ENCODE measurements around the gene ZNF689.
"Not testable (repeated sequence)": the region's sequence is repeated elsewhere in the genome, so short reads cannot be mapped to it uniquely, and the experiment has no call there.

The ZNF689 gene

DNA sequence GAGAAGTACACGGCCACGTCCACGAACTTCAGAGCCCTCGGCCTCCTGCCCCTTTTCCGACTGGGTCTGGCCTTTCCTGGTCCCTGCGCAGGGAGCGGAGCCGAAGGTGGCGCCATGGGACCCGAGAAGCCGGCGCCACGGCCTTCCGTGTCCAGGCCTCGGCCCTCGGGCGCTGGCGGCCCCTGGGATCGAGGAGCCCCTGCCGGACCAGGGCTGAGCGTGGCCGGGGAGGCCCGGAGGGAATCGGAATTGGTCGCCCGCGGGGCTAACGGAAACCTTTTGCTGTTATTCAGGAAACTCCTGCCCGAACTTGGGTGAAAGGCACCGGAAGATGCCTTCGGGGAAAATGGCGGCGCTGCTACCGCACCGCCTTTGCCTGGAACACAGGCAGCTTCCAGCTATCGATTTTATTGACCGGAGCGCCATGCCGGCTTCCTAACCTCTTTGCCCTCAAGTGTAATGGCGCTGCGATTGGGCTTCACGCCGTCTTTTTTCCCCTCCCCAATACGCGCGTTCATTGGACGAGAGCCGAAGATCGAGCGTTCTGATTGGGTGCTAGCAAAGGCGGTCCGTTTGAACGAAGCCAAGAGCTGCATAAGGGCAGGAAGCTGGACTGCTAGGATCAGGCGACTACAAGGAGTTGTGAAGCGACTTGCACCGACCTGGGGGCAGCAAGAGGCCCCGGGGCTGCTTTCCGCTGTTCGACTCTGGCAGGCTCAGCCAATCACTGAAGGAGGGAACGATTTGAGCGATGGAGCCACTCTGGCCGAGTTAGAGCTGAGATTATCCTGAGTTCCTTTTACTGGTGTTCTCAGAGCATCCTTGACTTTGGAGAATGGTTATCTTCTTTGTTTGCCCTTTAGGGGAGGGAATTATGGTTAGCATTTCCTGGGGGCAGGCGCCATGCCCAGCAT, at the start of gene ZNF689:
Gene ZNF689 (minus strand): TSS at position 464 of the 914 bp plus-strand sequence. CDS start 348 bp downstream, at position 116.
- peak; percentile 95 for DNase-seq (ENCODE audit: low read depth in 2 of 2)

DNA sequence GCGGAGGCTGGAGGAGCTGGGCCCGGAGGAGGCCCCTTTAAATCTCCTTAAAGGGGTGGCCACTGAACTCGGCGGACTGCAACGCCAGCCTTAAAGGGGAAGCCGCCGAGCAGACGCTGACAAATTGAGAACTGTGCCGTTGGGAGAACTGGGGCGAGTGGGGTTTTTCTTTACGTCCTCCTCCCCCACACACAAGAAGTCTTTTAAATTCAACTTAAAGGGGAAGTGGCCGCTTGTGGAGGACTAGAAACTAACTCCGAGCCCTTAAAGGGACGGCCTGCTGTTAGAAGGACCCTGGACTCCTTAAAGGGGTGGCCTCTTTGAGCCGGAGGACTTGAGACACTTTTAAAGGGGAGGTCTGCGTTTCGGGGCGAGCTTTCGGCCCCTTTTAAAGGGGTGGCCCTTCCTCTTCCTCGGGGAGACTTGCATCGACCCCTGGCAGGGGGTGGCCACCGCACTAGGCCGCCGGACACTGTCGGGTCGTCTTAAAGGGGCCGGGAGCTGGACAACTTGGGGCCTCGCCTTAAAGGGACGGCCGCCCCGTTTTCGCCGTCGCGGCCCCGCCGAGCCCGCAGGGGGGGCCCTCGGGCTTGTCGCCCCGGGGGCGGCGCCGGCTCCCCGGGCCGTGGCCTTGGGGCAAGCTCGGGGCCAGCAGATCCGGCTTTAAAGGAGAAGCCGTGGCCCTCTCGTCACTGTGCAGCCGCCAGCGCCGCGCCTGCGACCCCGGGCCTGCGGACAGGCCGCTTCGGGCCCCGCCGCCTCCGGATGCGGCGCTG, 48.7 kb upstream of the ZNF689 start:
- DNase-seq (ENCODE audit: low read depth in 2 of 2), result peak; percentile 96 to 97

DNA sequence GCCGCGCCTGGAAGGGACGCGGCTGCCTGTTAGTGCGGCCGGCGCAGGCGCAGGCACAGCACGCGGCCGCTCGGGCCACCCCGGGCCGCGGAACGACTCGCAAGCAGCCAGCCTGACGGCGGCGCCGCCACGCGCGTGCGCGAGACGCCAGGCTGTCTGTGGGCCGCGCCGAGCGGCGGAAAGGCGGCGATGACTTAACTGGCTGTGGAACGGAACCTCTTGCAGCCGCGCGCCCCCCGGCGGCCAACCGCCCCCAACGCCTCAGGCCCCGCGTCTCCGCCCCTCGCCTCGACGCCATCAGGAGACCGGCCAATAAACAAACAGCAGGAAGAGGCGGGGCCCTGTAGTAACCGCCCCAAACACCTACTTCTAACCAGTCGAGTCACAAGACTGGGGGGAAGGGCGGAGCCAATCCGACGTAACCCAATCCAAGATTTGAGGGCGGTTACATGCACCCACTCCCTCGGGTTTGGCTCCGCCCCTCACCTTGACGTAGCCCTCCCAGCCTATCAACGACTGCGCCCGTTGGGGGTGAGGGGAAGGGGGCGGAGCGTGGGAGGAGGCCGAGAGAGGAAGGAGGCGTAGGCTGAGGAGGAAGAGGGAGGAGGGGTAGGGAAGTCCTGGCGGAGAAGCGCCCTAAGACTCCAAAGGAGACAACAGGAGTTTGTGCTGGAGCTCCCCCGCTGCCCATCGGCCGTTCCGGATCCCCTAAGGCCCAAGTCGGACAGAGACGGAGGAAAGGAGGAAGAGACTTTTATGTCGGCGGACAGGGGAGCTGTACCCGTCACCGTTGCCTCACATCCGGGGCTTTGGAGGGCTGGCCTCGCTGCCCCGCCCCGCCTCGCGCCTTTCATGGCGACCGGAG, 47.9 kb upstream of the ZNF689 start, which contains the start of gene FBRS:
Gene FBRS (plus strand): TSS at position 566 of the 865 bp plus-strand sequence. CDS start 1,088 bp downstream, outside the sequence.
- peak; percentile 100 for DNase-seq (ENCODE audit: low read depth in 2 of 2)

DNA sequence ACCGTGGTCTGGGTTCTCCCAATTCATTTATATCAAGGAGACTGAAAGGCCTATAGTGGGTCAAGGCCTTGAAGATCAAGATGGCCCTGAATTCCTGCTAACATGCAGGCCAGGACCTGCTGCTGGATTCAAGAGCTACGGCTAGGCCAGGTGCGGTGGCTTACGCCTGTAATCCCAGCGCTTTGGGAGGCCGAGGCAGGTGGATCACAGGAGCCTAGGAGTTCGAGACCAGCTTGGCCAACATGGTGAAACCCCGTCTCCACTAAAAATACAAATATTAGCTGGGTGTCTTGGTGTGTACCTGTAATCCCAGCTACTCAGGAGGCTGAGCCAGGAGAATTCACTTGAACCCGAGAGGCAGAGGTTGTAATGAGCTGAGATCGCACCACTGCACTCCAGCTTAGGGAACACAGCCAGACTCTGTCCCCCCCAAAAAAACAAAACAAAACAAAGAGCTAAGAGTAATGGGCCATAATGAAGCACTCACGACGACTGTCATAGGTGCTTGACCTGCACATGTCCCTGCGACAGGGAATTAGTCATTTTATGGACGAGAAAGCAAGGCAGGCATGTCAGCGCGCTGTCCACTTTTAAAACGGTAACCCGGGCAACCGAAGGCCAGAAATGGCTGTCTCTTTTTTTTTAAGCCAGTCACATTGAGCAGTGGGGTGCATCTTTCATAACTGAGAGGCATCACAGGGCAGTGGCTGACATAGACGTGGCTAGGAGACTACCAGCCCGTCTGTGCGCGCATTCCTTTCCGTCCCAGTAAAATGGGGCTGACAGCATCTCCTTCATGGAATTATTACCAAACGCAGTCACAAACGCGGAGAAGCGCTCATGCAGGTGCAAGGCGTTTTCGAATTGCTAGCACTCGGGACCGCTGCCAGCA, 47.0 kb upstream of the ZNF689 start:
- DNase-seq (ENCODE audit: low read depth in 2 of 2), result no peak

DNA sequence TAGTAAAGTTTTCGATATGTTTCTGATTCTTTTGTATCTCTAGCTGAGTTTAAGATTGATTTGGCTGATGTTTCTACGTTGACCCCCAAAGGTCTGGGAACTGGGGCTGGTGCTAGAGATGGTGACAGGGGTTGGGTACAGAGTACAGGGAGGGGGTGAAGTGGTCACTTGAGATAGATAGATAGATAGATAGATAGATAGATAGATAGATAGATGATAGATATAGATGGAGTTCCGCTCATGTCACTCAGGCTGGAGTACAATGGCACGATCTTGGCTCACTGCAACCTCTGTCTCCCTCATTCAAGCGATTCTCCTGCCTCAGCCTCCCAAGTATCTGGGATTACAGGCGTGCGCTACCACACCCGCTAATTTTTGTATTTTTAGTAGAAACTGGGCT, 46.2 kb upstream of the ZNF689 start:
- DNase-seq (ENCODE audit: low read depth in 2 of 2), result no peak

DNA sequence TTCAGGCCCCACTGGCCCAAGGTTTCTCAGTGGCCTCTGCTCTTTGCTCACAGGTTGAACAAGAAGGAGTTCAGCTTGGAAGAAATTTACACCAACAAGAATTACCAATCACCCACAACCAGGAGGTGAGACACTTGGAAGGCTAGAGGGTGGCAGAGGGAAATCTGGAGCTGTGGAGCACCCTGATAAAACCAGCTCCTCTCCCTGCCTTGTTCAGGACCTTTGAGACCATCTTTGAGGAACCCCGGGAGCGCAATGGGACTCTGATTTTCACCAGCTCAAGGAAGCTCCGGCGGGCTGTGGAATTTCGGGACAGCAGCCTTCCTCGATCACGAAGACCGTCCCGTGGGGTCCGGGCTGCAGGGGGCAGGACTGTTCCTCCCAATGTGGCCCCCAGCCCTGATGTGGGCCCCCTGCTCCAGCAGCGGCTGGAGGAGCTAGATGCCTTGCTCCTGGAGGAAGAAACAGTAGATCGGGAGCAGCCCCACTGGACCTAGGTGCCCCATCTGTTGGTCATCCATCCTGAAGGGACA, 45.7 kb upstream of the ZNF689 start:
- no peak for DNase-seq (ENCODE audit: low read depth in 2 of 2)

DNA sequence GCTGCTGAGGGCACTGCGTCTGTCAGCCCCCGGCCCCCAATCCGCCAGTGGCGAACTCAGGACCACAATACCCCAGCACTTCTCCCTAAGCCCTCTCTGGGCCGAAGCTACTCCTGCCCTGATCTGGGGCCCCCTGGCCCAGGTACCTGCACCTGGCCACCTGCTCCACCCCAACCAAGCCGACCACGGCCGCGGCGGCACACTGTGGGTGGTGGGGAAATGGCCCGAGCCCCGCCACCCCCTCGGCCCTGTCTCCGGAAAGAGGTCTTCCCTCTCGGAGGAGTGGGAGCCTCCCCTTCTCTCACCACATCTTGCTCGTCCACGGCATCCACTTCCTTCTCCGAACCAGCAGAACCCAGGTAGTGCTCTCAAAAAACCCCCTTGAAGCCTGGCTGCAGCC, 44.7 kb upstream of the ZNF689 start:
- DNase-seq (ENCODE audit: low read depth in 2 of 2), result no peak

DNA sequence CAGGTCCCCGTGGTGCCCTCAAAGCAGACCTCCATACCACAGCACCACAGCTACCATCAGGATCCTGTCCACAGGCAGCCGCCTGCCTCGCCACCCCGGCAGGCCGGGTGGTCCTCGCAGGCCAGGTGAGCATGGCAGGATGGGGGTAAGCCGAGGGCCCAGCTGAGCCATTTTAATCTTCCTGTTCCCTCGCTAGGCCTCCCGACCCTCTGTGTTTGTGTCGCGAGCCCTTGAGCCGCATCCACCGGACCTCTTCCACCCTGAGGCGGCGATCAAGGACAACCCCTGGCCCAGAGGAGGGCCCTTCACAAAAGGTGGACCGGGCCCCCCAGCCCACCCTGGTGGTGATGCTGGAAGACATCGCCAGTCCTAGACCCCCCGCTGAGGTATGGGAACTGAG, 42.5 kb upstream of the ZNF689 start:
- DNase-seq (ENCODE audit: low read depth in 2 of 2), result no peak

DNA sequence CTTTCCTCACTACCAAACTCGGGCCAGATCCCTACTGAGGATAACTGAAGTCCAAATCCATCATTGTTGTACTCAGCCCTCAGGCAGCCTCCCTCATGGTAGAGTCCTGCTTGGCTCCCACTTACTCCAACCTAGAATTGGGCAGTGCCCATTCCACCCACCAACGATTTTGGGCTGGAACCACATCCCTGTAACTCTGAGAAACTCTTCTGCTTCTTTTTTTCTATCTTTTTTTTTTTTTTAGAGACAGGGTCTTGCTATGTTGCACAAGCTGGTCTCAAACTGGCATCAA, 41.8 kb upstream of the ZNF689 start:
- DNase-seq (ENCODE audit: low read depth in 2 of 2), result no peak

DNA sequence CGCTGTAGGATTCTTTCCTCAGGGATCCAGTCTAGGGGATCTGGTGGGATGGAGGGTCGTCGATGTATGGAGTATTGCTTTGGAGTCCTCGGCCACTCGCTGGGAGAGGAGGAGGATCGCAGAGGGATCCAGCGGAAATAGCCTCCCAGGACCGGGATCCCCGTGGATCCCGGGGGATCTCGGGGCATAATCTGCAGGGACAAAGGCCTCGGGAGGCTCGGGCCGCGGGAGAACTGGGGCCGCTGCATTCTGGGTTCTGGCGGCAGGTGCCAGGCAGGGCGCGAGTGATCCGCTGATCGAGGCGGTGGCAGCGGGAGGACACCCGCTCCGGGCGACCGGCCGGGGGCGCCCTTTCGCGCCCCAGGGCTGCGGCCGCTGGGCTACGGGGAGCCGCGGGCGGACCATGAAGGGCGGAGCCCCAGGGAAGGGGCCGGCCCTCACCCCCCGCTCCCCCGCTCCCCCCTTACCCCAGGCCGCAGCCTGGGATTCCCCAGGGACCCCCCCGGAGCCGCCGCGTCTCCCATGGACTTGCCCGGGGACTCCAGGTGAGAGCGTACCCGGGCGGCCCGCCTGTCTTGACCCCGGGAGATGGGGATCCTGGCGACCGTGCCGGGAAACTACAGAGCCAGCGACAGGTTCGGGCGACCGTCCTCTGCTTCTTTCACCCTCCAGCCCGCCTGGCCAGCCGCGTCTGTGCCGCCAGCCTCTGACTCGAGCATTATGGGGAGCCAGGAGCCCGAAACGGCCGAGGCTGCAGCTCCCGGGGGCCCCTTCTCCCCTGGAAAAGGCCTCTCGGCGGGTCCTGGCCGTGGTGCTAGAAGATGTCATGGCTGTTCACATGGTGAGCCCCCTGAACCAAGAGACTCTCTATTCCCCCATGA, 41.2 kb upstream of the ZNF689 start:
- no peak for DNase-seq (ENCODE audit: low read depth in 2 of 2)

DNA sequence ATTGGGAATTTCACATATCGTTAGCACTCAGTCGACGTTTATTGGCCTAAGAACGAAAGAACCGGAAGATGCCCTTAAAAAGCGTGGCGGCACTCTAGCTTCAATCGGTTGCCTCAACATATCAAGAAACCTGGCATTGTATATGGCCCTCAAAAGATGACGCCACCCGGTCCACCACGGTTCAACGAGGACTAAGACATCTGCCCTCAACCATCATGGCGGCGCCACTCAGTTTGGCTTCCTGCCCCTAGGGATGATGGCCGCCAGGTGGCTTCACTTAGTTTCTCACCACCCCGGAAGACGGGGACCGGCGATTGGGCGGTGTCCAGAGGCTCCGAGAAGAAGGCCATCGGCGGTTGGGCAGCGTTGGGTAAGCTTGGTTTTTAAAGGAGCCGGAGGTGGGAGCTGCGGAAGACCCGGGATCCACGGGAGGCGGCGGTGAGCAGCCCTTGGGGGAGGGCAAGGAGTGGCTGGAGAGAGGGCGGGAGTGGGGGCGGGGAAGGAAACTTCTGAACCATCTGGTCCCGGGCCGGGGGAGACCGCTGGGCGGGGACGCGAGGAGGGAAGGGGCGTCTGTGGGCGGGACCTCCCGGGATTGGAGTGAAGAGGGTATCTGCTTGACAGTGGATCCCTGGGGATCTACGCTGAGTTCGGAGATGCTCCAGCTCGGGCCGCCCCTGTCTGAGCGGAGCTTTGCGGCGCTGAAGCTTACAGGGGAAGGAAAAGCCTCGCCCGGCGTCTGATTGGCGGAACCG, 40.4 kb upstream of the ZNF689 start, which contains the start of gene PRR14:
Gene PRR14 (plus strand): TSS at position 592 of the 755 bp plus-strand sequence. CDS start 686 bp downstream, outside the sequence.
- DNase-seq (ENCODE audit: low read depth in 2 of 2), result peak; percentile 99 to 100

DNA sequence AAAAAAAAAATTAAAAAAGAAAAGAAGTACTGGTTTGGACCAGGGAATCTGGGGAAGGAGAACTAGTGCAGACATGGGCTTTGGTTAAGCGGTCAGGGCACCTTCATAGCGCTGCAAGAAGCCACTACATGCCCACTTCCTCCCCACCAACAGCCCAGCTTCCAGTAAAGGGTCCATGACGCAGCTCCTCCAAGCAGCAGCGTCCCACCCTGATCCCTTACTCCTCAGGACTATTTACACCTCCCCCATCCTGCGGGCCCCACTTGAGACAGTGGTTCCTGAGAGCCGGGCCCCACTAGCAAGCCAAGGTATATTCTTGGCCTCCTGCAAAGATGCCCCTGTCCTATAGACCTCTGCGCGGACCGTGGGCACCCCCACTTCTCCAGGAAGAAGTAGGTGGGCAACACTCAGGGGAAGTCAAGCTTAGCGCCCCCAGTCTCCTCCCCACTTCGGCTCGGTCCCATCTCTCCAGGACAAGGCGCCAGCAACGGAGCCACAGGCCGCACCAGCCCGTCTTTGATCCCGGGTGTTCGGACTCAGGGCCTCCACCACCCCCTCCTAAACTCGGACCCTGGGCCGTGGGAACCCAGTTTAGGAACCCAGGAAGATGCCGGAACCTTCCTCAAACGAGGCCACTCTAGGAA, 39.7 kb upstream of the ZNF689 start:
- no peak for DNase-seq (ENCODE audit: low read depth in 2 of 2)

DNA sequence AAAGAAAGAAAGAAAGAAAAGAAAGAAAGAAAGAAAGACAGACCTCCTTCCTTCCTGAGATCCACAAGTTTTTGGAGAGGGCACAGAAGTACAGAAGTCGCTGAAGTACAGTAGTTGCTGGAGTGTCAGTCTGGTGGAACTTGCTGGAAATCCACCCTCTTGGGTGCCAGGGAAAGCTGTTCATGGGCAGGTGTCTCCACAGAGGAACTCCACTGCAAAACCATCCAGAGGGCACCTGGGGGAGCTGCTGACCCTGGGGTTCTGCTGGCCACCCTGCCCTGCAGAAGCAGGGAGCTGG, 37.0 kb upstream of the ZNF689 start:
- DNase-seq (ENCODE audit: low read depth in 2 of 2), result no peak

DNA sequence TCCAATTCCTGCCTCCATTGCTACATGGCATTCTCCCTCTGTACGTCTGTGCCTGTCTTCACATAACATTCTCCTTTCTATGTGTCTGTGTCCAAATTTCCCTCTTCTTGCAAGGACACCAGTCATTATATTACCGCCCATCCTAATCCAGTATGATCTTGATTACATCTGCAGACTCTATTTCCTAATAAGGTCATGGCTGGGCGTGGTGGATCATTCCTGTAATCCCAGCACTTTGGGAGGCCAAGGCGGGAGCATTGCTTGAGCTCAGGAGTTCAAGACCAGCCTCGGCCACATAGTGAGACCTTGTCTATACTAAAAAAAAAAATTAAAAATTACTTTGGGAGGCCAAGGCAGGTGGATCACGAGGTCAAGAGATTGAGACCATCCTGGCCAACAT, 35.5 kb upstream of the ZNF689 start:
- DNase-seq (ENCODE audit: low read depth in 2 of 2), result no peak

DNA sequence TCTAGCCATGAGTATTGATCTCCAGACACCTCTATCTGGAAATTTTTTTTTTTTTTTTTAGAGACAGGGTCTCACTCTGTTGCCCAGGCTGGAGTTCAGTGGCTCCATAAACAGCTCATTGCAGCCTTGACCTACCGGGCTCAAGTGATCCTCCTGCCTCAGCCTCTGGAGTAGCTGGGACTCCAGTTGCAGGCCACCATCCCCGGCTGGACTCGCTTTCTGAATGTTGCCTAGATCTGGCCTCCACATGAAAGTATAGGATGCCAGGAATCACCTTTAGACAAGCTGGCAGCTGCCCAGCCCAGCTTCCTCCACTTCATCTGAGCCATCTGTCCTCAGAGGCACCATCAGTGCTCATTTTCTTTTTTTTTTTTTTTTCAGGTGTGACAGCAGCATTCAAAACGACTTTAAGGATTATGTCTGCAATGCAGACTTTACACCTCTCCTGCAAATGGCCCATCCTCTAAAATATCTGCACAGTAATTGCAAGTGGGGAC, 34.2 kb upstream of the ZNF689 start:
- no peak for DNase-seq (ENCODE audit: low read depth in 2 of 2)

DNA sequence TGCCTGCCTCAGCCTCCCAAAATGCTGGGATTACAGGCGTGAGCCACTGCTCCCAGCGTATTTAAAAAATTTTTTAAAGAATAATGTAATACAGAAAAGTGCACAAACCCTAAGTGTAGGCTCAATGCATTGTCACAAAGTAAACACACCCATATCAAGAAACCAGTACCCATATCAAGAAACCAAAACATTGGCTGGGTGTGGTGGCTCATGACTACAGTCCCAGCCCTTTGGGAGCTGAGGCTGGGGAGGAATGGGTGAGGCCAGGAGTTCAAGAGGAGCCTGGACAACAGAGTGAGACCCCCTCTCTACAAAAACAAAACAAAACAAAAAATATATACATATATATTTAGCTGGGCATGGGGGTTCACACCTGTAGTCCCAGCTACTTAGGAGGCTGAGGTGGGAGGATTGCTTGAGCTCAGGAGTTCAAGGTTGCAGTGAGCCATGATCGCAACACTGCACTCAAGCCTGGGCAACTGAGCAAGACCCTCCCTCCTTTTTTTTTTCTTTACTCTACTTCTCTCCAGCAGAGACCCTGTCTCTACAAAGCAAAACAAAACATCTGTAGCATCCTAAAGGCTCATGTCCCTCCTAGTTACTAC, 31.3 kb upstream of the ZNF689 start:
- no peak for DNase-seq (ENCODE audit: low read depth in 2 of 2)

DNA sequence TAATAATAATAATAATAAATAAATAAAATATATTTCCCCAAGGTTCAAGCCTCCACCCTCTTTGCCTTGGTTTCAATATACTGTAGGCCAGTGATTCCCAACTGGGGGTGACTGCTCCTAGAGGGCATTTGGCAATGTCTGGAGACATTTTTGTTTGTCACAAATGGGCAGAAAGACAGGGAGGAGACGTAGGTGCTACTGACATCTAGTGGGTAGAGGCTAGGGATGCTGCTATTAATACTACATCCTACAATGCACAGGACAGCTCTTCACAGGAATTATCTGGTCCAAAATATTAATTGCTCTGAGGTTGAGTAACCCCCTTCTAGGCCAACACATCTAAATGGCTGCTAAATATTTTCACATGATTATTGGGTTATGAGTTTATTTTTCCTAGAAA, 27.8 kb upstream of the ZNF689 start:
- no peak for DNase-seq (ENCODE audit: low read depth in 2 of 2)

DNA sequence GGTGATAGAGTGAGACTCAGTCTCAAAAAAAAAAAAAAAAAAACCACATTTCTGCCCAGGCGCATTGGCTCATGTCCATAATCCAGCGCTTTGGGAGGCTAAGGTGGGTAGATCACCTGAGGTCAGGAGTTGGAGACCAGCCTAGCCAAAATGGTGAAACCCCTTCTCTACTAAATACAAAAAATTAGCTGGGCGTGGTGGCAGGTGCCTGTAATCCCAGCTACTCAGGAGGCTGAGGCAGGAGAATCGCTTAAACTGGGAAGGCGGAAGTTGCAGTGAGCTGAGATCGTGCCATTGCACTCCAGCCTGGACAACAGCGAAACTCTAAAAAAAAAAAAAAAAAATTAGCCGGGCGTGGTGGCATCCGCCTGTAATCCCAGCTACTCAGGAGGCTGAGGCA, 26.9 kb upstream of the ZNF689 start:
- DNase-seq (ENCODE audit: low read depth in 2 of 2), result not testable (repeated sequence)
